Activated CD4-positive, alpha-beta T cell treated with anti-CD3 and anti-CD28 coated beads for 24 hours (primary cell): ENCODE results near the gene CREB3L2.
"Not testable (repeated sequence)": the region's sequence is repeated elsewhere in the genome, so short reads cannot be mapped to it uniquely, and the experiment has no call there.

Experiments used
- DNase-seq, 2 donors: peaks; one replicate each; pipeline ENCODE4 v3.0.0-alpha.2; 2020; ENCODE audit warnings: low read depth in 2 of 2

CREB3L2 gene

DNA sequence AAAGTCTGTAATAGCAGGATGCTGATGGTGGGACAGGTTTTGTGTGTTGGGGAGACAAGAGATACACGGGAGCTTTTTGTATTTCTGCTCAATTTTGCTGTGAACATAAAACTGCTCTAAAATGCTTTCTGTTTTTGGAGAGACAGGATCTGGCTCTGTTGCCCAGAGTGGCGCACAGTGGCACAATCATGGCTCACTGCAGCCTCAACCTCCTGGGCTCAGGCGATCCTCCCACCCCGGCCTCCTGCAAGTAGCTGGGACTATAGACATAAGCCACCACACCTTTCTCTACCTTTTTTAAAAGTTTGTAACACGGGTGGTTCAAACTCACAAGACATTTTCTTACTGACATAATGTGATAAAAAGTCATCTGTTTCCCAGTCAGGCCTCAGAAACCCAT, 14.3 kb downstream of the CREB3L2 start:
- DNase-seq = no peak

DNA sequence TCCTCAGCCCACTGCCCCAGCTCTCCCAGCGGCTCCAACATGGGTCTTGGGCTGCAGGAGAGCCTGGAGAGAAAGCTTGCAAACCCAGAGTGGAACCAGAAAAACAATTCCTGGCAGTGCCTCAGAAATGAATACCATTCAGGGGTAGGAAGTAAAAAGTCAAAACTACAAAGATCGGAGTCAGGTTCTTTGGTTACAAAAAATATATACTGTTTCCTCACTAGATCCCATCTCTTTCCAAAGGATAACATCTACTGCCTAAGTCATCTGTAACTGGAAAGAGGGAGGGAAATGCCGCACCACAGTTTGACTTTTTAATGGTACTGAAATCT, 14.9 kb downstream of the CREB3L2 start:
- DNase-seq = no peak

GRCh38 chr7:137986252-137987017, 15.5 kb downstream of the CREB3L2 start:
- DNase-seq = no peak

GRCh38 chr7:137985897-137986251, 16.0 kb downstream of the CREB3L2 start:
- DNase-seq = no peak

GRCh38 chr7:137985253-137985896, 16.5 kb downstream of the CREB3L2 start:
- no peak for DNase-seq

GRCh38 chr7:137984181-137985041, 17.5 kb downstream of the CREB3L2 start:
- DNase-seq = no peak

- DNase-seq = no peak
These were observed 18.4 kb downstream of the CREB3L2 start for GRCh38 chr7:137983323-137984008.

DNA sequence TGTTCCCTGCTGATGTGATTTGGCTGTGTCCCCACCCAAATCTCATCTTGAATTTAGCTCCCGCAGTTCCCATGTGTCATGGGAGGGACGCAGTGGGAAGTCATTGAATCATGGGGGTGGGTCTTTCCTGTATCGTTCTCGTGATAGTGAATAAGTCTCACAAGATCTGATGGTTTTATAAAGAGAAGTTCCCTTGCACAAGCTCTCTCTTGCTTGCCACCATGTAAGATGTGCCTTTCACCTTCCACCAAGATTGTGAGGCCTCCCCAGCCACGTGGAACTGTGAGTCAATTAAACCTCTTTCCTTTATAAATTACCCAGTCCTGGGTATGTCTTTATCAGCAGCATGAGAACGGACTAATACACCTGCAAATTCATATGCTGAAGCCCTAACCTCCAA, 19.5 kb downstream of the CREB3L2 start:
- not testable (repeated sequence) for DNase-seq

DNA sequence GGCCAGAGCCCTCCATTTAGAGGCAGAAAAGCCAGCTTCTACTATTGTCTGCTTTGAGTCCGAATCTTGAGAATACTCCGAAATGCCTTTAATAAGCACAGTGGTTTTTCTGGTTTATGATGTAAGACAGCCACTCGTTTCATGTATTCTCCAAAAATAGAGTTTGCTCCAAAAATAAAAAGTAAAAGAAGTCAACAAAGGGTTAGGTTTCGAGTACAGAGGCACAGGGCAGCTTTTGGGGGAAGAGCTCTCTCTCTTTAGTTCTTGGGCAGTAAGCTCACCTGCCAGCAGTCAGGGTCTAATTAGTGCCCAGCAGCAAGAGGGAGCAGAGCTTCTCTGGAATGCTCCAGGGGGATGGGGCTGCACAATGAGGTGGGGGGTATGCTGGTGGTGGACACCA, 20.2 kb downstream of the CREB3L2 start:
- DNase-seq = no peak

DNA sequence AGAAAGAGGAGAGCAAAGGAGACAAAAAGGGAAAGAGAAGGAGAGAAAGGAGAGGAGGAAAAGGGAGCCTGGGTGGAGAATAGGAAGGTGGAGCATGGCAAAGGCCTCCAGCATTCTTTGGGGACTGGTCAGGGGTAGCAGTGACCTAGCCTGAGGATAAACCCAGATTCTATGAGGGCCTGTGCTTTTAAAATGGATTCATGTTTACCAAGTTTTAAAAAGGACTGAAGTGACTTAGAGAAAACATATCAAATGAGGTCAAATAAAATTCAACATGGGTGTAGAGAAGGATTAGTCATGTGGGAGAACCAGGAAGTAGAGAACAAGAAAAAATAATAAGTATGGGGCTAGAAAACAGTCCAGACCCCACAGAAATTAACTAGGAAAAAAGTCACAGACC, 20.7 kb downstream of the CREB3L2 start:
- no peak for DNase-seq

- DNase-seq = no peak
These were observed 21.6 kb downstream of the CREB3L2 start for GRCh38 chr7:137980308-137980707.

DNA sequence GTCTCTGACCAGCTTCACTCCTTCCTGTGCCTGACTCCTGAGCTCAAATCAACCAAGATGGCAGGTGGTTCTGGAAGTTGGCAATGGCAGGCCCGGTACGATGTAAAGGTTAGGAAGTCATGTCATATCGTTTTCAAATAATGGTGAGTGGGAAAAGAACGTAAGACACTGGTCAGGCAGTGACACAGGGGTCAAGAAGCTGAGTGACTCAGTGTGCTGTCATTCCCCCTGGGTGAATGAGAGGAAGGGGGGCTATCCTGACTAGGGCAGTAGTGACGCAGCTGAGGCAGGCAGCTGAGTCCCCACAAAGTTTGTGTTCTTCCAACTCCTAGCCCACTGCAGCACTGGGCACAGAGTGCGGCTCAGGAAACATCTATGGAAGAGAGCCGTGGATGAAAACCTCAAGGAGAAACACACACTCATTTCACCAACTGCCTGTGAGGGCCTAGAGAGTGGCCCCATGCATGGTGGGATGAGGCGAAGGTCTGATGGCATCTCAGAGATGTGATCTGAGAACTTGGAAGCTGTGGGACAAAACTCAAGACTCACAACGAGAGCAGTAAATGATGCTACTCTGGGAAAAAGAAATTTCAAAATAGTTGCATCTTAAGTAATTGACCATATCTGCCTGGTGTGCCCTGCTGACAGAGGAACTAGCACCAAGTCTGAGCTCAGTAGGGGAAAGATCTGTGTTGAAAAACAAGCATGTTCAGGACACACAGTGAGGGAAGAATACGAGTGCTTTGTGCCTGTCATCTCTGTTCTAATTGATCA, 23.2 kb downstream of the CREB3L2 start:
- DNase-seq = no peak

DNA sequence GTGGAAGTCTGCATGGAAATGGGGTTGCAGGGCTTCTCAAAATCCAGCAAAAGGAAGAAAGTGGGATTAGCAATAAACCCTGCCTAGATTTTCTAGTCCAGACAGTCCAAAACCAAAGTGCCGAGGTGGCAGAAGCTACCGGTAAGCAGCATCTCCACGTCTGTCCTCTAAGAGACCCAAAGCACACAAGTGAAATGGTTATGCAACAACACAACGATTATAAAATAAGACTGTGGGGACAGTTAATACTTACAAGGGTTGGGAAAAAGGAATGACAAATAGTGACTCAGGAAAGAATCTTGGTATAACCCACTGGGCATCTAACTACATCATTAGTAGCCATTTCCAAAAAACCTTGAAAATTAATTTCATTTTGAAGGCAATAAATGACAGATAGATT, 24.7 kb downstream of the CREB3L2 start:
- DNase-seq = no peak

DNA sequence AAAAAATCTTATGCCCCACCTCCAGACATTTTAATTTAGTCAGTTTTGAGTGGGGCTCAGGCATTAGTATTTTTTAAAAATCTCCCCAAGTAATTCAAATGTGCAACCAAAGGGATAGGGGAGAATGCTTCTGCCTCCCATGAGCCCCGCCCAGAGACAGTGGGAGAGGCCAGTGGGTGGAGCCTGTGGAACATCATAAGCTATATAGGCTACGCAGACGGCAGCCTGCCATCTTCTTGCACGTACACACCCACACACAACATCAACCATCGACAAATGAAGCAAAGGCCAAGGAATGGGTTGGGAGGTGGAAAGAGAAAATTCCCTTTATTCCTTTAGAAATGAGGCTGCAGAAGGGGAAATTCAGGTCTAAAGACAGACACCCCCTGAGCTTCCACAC, 25.2 kb downstream of the CREB3L2 start:
- DNase-seq = no peak

DNA sequence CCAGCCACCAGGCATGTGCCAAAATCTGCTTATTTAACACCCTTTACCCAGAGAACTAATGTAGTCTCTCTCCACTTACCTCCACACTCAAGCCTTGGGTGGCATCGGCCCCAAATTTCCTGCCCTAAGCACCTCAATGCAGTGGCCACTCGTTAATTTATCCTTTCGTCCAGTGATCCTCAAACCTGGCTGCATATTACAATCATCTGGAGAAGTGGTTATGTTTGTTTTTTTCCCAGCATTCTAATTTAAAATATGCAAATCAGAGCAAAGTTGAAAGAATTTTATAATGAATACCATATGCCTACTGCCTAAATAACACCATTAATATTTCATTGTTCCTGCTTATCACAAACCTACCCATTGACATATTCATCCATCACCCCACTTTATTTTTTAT, 25.7 kb downstream of the CREB3L2 start:
- DNase-seq = no peak

DNA sequence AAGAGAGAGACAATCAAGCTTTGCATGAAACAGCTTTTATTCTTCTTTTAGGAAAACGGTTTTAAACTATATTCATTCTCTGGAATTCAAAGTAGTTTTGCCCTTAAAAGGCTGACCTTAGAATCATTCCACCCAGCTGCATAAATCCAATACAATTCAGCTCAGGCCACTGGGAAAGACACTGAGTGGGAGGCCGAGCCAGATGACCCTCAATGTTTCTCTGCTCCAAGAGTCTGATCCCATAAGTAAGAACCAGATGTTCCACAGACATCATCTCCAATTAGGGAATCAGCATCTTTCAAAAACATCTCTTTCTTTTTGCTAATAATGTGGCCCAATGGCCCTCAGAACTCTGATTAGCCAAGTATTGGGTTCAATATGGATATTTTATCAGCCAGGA, 26.1 kb downstream of the CREB3L2 start:
- DNase-seq = no peak

- no peak for DNase-seq
These were observed 26.7 kb downstream of the CREB3L2 start for GRCh38 chr7:137975221-137975620.

DNA sequence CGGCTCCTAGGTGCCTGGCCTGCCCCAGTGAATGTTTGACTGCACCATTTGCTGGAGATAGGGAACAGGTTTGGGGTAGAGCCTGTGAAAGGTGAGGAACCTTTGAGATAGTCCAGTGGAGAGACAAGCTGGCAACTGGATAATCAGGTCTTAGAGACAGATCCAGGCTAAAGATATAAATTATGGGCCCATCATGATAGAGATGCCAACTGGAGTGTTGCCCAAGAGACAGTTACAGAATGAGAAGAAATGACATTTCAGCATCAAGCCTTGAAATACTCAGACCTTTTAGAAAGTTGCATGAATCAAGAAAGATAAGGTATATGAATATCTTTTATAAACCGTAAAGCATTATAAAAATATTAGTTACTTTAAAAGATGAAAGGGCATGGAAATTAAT, 27.1 kb downstream of the CREB3L2 start:
- no peak for DNase-seq

DNA sequence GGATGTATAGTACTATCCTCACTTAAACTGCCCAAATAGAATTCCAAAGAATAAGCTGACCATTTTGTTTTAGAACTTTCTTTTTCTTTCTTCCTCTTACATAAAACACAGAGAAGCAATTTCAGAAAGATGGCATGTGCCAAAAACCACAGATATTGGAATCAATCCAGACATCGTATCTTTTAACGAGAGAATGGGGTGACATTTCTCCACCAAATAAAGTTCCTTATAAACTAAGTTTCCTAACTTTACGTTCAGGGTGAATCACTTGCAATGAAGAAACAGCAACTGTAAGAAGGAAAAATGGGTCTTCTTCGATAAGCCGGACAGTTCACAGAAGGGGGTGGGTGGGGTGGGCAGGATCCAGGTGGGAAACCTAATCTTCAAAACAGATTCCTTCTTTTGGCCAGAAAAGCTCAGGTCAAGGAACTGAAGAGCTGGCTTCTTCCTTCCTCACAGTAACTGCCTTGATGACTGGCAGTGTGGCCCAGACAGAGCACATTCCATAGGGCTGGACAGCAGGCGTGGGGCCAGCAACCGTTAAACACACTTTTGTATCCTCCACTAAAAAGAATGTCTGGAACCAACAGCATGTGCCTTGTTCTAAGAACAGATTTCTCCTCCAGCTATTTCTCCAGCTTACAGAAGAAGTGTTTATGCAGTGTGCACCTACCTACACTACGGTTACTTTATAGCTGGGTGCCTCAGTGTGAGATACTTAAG, 31.5 kb downstream of the CREB3L2 start:
- DNase-seq = no peak

DNA sequence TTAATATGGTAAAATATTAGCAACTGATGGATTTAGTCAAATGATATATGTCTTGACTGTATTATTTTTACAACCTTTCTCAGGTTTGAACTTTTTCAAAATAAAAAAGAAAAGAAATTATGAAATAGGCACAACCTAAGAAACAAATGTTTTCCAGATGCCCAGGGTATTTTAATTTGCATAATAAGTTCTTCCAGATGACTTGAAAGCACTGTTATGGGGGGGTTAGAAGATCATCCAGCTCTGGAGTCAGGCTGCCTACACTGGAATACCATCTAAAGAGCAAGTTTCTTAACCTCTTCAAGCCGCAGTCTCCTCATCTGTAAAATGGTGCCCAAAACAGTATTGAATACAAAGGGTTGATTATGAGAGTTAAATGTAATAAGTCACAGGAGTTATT, 32.1 kb downstream of the CREB3L2 start:
- DNase-seq = no peak

DNA sequence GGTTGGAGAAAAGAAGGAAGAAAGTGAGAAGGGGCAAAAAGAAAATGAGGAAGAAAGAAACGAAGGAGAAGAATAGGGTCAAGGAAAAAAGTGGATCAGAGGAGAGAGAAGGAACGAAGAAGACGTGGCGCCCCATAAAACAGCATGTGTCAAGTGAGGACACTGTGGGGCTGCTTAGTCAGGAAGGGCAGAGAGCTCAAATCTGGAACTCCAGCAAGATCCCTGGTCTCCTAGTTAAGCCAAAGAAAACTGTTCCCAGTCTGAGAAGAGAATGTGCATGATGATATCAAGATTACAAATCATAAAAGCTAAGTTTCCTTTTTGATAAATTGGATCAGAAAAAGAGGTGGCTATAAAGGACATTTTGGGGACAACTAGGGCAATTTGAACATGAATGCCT, 33.0 kb downstream of the CREB3L2 start:
- no peak for DNase-seq
